HG02938 (cell line): ENCODE measurements around the gene CLCN6.

Experiments
- ATAC-seq: cut with Tn5 transposase; IDR thresholded peaks from one replicate; pipeline ENCODE4 v1.9.1; 2021; ENCODE audit warnings: mild to moderate bottlenecking, moderate library complexity; ENCODE audit not compliant: unreplicated experiment

The CLCN6 gene

GRCh38 chr1:11823366-11824137 lies 17.6 kb downstream of the CLCN6 start:
- no peak for ATAC-seq

- no peak for ATAC-seq
Observed at GRCh38 chr1:11825131-11825530, 19.1 kb downstream of the CLCN6 start.

- ATAC-seq: no peak
Observed at GRCh38 chr1:11826946-11827345, 21.0 kb downstream of the CLCN6 start.

- ATAC-seq: no peak
Observed at GRCh38 chr1:11828511-11828910, 22.5 kb downstream of the CLCN6 start.

- ATAC-seq: no peak
Observed at GRCh38 chr1:11831945-11832725, 26.1 kb downstream of the CLCN6 start.

- no peak for ATAC-seq
Observed at GRCh38 chr1:11833497-11833896, 27.5 kb downstream of the CLCN6 start.

GRCh38 chr1:11833900-11834299 lies 27.9 kb downstream of the CLCN6 start:
- ATAC-seq: no peak

GRCh38 chr1:11835441-11836225 lies 29.6 kb downstream of the CLCN6 start:
- ATAC-seq: no peak

GRCh38 chr1:11836955-11837766 lies 31.2 kb downstream of the CLCN6 start:
- no peak for ATAC-seq

- no peak for ATAC-seq
Observed at GRCh38 chr1:11837767-11838348, 31.9 kb downstream of the CLCN6 start.

GRCh38 chr1:11838349-11839272 lies 32.6 kb downstream of the CLCN6 start:
- ATAC-seq: no peak

GRCh38 chr1:11839727-11840705 lies 34.0 kb downstream of the CLCN6 start:
- no peak for ATAC-seq

- no peak for ATAC-seq
Observed at GRCh38 chr1:11841245-11842153, 35.5 kb downstream of the CLCN6 start.

- ATAC-seq: no peak
Observed at GRCh38 chr1:11842154-11843041, 36.4 kb downstream of the CLCN6 start.

- no peak for ATAC-seq
Observed at GRCh38 chr1:11845641-11846335, 39.8 kb downstream of the CLCN6 start.
